ENCODE measurements around the gene KMT2B.
A peak's percentile ranks its signal among the peaks of the same experiment; 100 is the strongest.
"Not testable (repeated sequence)": the region's sequence is repeated elsewhere in the genome, so short reads cannot be mapped to it uniquely, and the experiment has no call there.

Gene KMT2B

GRCh38 chr19:35691106-35691505, 26.7 kb upstream of the KMT2B start:
- H3K4me2 ChIP-seq (ENCODE audit: low read length, poor library complexity, severe bottlenecking); H2AFZ ChIP-seq (ENCODE audit: low read depth, low read length); H3K4me3 ChIP-seq (ENCODE audit: insufficient read depth in 1 of 2, low read depth in 1 of 2, low read length in 2 of 2); H2BK120ac ChIP-seq (ENCODE audit: low read depth, low read length); DNase-seq; H3K9me3 ChIP-seq (ENCODE audit: control insufficient read depth, low read length); H2BK12ac ChIP-seq (ENCODE audit: low read length in 2 of 2); H3K4me1 ChIP-seq (ENCODE audit: control insufficient read depth, insufficient read depth, low read depth, low read length); H2BK15ac ChIP-seq (ENCODE audit: low read depth, poor library complexity, severe bottlenecking); H4K8ac ChIP-seq (ENCODE audit: low read length); H3K27ac ChIP-seq (ENCODE audit: low read length, poor library complexity, severe bottlenecking); H3K14ac ChIP-seq (ENCODE audit: low read length in 2 of 2); H3K18ac ChIP-seq (ENCODE audit: low read depth in 1 of 2, low read length in 2 of 2); H3K27me3 ChIP-seq (ENCODE audit: control insufficient read depth in 1 of 2, insufficient read depth in 1 of 2, low read length in 2 of 2); H3K9ac ChIP-seq (ENCODE audit: low read length); H3K79me1 ChIP-seq (replicated peaks; ENCODE audit: low read length, poor library complexity, severe bottlenecking); H4K91ac ChIP-seq (ENCODE audit: low read length); H2AK5ac ChIP-seq (ENCODE audit: low read length, severe bottlenecking); H3K23ac ChIP-seq (ENCODE audit: low read length in 2 of 2); H2BK5ac ChIP-seq (ENCODE audit: low read depth, low read length, poor library complexity, severe bottlenecking); H3K36me3 ChIP-seq (ENCODE audit: control insufficient read depth in 1 of 2, insufficient read depth in 2 of 2, low read depth in 1 of 2, low read length in 2 of 2); H3K4ac ChIP-seq (ENCODE audit: low read depth in 1 of 2, low read length in 2 of 2): not testable (repeated sequence)
- 91% methylated on average over 29 of the region's 37 CpGs for WGBS

DNA sequence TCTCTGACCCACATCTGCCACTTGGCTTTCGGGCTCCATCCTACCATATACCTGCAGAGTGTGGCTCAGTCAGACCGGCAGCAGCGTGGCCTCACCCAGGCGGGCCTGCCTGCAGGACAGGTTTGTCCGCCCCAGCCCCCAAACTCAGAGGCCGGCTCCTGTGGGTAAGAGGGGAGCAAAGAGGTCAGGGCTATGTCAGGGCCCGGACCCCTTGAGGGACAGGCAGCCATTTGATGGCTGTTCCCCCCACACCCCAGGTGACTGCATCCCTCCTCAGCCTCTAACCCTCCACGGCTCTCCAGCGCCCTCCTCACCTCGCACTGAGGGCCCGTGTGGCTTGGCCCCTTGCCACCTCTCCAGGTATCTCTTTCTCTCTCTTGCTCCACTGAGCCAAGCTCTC, 25.8 kb upstream of the KMT2B start:
- no peak overlapping the region for H3K4me3 ChIP-seq (ENCODE audit: insufficient read depth in 1 of 2, low read depth in 1 of 2, low read length in 2 of 2)
- H3K4ac ChIP-seq (ENCODE audit: low read depth in 1 of 2, low read length in 2 of 2): no peak overlapping the region
- H3K23ac ChIP-seq (ENCODE audit: low read length in 2 of 2): no peak overlapping the region
- no peaks in the 10 kb centered on the region for H3K9me3 ChIP-seq (ENCODE audit: control insufficient read depth, low read length)
- H2BK120ac ChIP-seq (ENCODE audit: low read depth, low read length): no peak overlapping the region
- no peak overlapping the region for H2BK5ac ChIP-seq (ENCODE audit: low read depth, low read length, poor library complexity, severe bottlenecking)
- H2AK5ac ChIP-seq (ENCODE audit: low read length, severe bottlenecking): no peak overlapping the region
- H3K14ac ChIP-seq (ENCODE audit: low read length in 2 of 2): no peak overlapping the region
- no peaks in the 10 kb centered on the region for H3K79me1 ChIP-seq (replicated peaks; ENCODE audit: low read length, poor library complexity, severe bottlenecking)
- H3K9ac ChIP-seq (ENCODE audit: low read length): no peak overlapping the region
- no peak overlapping the region for H2AFZ ChIP-seq (ENCODE audit: low read depth, low read length)
- no peak overlapping the region for H3K4me2 ChIP-seq (ENCODE audit: low read length, poor library complexity, severe bottlenecking)
- no peak overlapping the region for H3K27ac ChIP-seq (ENCODE audit: low read length, poor library complexity, severe bottlenecking)
- H3K18ac ChIP-seq (ENCODE audit: low read depth in 1 of 2, low read length in 2 of 2): no peak overlapping the region
- no peak overlapping the region for H4K8ac ChIP-seq (ENCODE audit: low read length)
- H3K4me1 ChIP-seq (ENCODE audit: control insufficient read depth, insufficient read depth, low read depth, low read length): no peaks in the 10 kb centered on the region
- peaks cover 3 to 7% of the 10 kb centered on the region in 2 experiments for H3K27me3 ChIP-seq (ENCODE audit: control insufficient read depth in 1 of 2, insufficient read depth in 1 of 2, low read length in 2 of 2)
- 93% methylated on average over 9 of the region's 11 CpGs for WGBS
- no peak overlapping the region for H2BK12ac ChIP-seq (ENCODE audit: low read length in 2 of 2)
- DNase-seq: no peak
- H4K91ac ChIP-seq (ENCODE audit: low read length): no peak overlapping the region
- H3K36me3 ChIP-seq (ENCODE audit: control insufficient read depth in 1 of 2, insufficient read depth in 2 of 2, low read depth in 1 of 2, low read length in 2 of 2): no peaks in the 10 kb centered on the region
- H2BK15ac ChIP-seq (ENCODE audit: low read depth, poor library complexity, severe bottlenecking): no peak overlapping the region

GRCh38 chr19:35693422-35693821, 24.4 kb upstream of the KMT2B start:
- no peak overlapping the region for H2BK12ac ChIP-seq (ENCODE audit: low read length in 2 of 2)
- no peaks in the 10 kb centered on the region for H3K36me3 ChIP-seq (ENCODE audit: control insufficient read depth in 1 of 2, insufficient read depth in 2 of 2, low read depth in 1 of 2, low read length in 2 of 2)
- no peak overlapping the region for H3K4me2 ChIP-seq (ENCODE audit: low read length, poor library complexity, severe bottlenecking)
- no peak overlapping the region for H3K9ac ChIP-seq (ENCODE audit: low read length)
- no peak overlapping the region for H2BK5ac ChIP-seq (ENCODE audit: low read depth, low read length, poor library complexity, severe bottlenecking)
- H3K9me3 ChIP-seq (ENCODE audit: control insufficient read depth, low read length): no peaks in the 10 kb centered on the region
- H2BK120ac ChIP-seq (ENCODE audit: low read depth, low read length): no peak overlapping the region
- no peak overlapping the region for H4K8ac ChIP-seq (ENCODE audit: low read length)
- no peak overlapping the region for H3K14ac ChIP-seq (ENCODE audit: low read length in 2 of 2)
- H2AK5ac ChIP-seq (ENCODE audit: low read length, severe bottlenecking): no peak overlapping the region
- H2BK15ac ChIP-seq (ENCODE audit: low read depth, poor library complexity, severe bottlenecking): no peak overlapping the region
- H4K91ac ChIP-seq (ENCODE audit: low read length): peak overlapping the region; percentile 15
- WGBS: 38% methylated on average over 3 of the region's 8 CpGs
- peaks cover 3 to 9% of the 10 kb centered on the region in 2 experiments for H3K27me3 ChIP-seq (ENCODE audit: control insufficient read depth in 1 of 2, insufficient read depth in 1 of 2, low read length in 2 of 2)
- H3K23ac ChIP-seq (ENCODE audit: low read length in 2 of 2): no peak overlapping the region
- H3K18ac ChIP-seq (ENCODE audit: low read depth in 1 of 2, low read length in 2 of 2): no peak overlapping the region
- no peak overlapping the region for H3K27ac ChIP-seq (ENCODE audit: low read length, poor library complexity, severe bottlenecking)
- H2AFZ ChIP-seq (ENCODE audit: low read depth, low read length): no peak overlapping the region
- no peak for DNase-seq
- no peak overlapping the region for H3K4me3 ChIP-seq (ENCODE audit: insufficient read depth in 1 of 2, low read depth in 1 of 2, low read length in 2 of 2)
- H3K4me1 ChIP-seq (ENCODE audit: control insufficient read depth, insufficient read depth, low read depth, low read length): no peaks in the 10 kb centered on the region
- no peak overlapping the region for H3K4ac ChIP-seq (ENCODE audit: low read depth in 1 of 2, low read length in 2 of 2)
- no peaks in the 10 kb centered on the region for H3K79me1 ChIP-seq (replicated peaks; ENCODE audit: low read length, poor library complexity, severe bottlenecking)

DNA sequence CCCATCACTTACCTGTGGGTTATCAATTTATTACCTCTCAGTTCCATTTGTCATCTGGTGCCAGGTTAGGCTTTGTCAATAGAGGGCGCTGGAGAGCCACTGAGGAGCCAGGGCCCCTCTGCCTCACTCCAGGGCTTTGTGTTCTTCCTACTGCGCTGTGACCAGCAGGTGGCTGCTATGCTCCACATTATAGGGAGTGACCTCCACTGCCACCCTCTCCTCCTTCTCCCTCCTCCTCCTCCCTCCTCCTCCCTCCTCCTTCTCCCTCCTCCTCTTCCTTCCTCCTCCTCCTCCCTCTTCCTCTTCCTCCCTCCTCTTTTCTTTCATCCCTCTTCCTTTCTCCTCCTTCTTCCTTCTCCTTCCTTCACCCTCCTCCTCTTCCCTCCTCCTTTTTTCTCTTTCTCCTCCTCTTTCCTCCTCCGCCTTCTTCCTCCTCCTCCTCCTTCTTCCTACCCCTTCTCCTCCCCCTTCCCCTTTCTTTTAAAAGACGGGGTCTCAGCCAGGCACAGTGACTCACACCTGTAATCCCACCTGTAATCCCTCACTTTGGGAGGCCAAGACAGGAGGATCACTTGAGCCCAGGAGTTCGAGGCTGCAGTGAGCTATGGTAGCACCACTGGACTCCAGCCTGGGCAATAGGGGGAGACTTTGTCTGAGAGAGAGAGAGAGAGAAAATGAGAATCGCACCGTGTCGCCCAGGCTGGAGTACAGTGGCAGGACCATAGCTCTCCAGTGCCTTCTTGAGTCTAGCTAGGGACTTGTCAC, 23.8 kb upstream of the KMT2B start:
- 34% methylated on average over 8 of the region's 8 CpGs for WGBS

More for the DNA sequence above, 23.8 kb upstream of the KMT2B start:
- Histone ChIP-seq H3K27ac (ENCODE audit: low read length, poor library complexity, severe bottlenecking) (no peak overlapping the region), H3K36me3 (ENCODE audit: control insufficient read depth in 1 of 2, insufficient read depth in 2 of 2, low read depth in 1 of 2, low read length in 2 of 2) (no peaks in the 10 kb centered on the region), H3K9ac (ENCODE audit: low read length) (no peak overlapping the region), H2BK120ac (ENCODE audit: low read depth, low read length) (no peak overlapping the region), H3K4me1 (ENCODE audit: control insufficient read depth, insufficient read depth, low read depth, low read length) (no peaks in the 10 kb centered on the region), H3K14ac (ENCODE audit: low read length in 2 of 2) (no peak overlapping the region), H2BK5ac (ENCODE audit: low read depth, low read length, poor library complexity, severe bottlenecking) (no peak overlapping the region), H2AK5ac (ENCODE audit: low read length, severe bottlenecking) (no peak overlapping the region), H3K79me1 (replicated peaks; ENCODE audit: low read length, poor library complexity, severe bottlenecking) (no peaks in the 10 kb centered on the region), H3K27me3 (ENCODE audit: control insufficient read depth in 1 of 2, insufficient read depth in 1 of 2, low read length in 2 of 2) (peaks cover 3 to 9% of the 10 kb centered on the region in 2 experiments), H2BK15ac (ENCODE audit: low read depth, poor library complexity, severe bottlenecking) (no peak overlapping the region), H3K4ac (ENCODE audit: low read depth in 1 of 2, low read length in 2 of 2) (no peak overlapping the region), H4K8ac (ENCODE audit: low read length) (no peak overlapping the region), H3K23ac (ENCODE audit: low read length in 2 of 2) (no peak overlapping the region), H4K91ac (ENCODE audit: low read length) (no peak overlapping the region), H3K9me3 (ENCODE audit: control insufficient read depth, low read length) (no peaks in the 10 kb centered on the region), H3K4me2 (ENCODE audit: low read length, poor library complexity, severe bottlenecking) (no peak overlapping the region), H2AFZ (ENCODE audit: low read depth, low read length) (no peak overlapping the region), H3K4me3 (ENCODE audit: insufficient read depth in 1 of 2, low read depth in 1 of 2, low read length in 2 of 2) (no peak overlapping the region), H3K18ac (ENCODE audit: low read depth in 1 of 2, low read length in 2 of 2) (no peak overlapping the region), H2BK12ac (ENCODE audit: low read length in 2 of 2) (no peak overlapping the region)
- DNase-seq: peak; percentile 86

All from mesenchymal stem cell (in vitro differentiated cells and primary cell).